ENCODE data around the gene MATN1.
"Not testable (repeated sequence)": the region's sequence is repeated elsewhere in the genome, so short reads cannot be mapped to it uniquely, and the experiment has no call there.

The MATN1 gene

DNA sequence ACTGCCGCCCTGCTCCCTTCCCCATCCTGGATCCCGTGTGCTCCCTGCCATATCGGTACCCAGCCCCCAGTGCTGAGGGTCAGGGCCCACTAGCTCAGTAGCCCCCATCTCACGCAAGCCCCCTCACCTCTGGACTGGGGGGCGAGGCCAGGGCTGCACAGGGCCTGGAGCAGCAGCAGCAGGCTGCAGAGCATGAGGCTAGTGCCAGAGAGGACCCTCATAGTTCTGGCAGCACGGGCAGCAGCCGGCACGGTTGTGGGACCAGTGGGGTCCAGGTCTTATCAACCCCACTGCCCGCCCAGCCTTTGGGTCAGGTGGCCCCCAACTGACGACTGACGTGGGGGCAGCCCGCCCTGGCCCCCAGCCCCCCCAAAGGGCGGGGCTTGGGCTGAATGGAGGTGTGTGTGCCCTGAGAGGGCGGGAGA, at the start of gene MATN1:
TSS of gene MATN1 (minus strand) at position 255 of the 425 bp plus-strand sequence. CDS start at position 221, 34 bp downstream.
- TF ChIP-seq, protein P1, sequence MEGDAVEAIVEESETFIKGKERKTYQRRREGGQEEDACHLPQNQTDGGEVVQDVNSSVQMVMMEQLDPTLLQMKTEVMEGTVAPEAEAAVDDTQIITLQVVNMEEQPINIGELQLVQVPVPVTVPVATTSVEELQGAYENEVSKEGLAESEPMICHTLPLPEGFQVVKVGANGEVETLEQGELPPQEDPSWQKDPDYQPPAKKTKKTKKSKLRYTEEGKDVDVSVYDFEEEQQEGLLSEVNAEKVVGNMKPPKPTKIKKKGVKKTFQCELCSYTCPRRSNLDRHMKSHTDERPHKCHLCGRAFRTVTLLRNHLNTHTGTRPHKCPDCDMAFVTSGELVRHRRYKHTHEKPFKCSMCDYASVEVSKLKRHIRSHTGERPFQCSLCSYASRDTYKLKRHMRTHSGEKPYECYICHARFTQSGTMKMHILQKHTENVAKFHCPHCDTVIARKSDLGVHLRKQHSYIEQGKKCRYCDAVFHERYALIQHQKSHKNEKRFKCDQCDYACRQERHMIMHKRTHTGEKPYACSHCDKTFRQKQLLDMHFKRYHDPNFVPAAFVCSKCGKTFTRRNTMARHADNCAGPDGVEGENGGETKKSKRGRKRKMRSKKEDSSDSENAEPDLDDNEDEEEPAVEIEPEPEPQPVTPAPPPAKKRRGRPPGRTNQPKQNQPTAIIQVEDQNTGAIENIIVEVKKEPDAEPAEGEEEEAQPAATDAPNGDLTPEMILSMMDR (IDR thresholded peaks at IDR 0.05; ENCODE audit: extremely low read depth, insufficient read depth, missing control alignments) = no peak
- no peak for DNase-seq (ENCODE audit: low spot score)
- in situ Hi-C loops (cut with MboI; ENCODE audit: low pct_unique_long_range_greater_than_20kb, low sequenced_read_pairs, unreplicated experiment) = loop anchor here (5.0 to 10.0 kb wide), 2 partner anchors 61 to 189 kb away; no protein-coding TSS in a partner anchor

- no peak for DNase-seq (ENCODE audit: low spot score)
- in situ Hi-C loops (cut with MboI; ENCODE audit: low pct_unique_long_range_greater_than_20kb, low sequenced_read_pairs, unreplicated experiment) = no loop called here
- TF ChIP-seq, protein P1 (IDR thresholded peaks at IDR 0.05; ENCODE audit: extremely low read depth, insufficient read depth, missing control alignments) = no peak
These were observed 47.6 kb upstream of the MATN1 start for GRCh38 chr1:30771005-30771404.

GRCh38 chr1:30770150-30770549, 46.8 kb upstream of the MATN1 start:
- TF ChIP-seq, protein P1 (IDR thresholded peaks at IDR 0.05; ENCODE audit: extremely low read depth, insufficient read depth, missing control alignments) = no peak
- no peak for DNase-seq (ENCODE audit: low spot score)
- in situ Hi-C loops (cut with MboI; ENCODE audit: low pct_unique_long_range_greater_than_20kb, low sequenced_read_pairs, unreplicated experiment) = no loop called here

GRCh38 chr1:30768830-30769718, 45.7 kb upstream of the MATN1 start:
- DNase-seq (ENCODE audit: low spot score) = no peak
- TF ChIP-seq, protein P1 (IDR thresholded peaks at IDR 0.05; ENCODE audit: extremely low read depth, insufficient read depth, missing control alignments) = no peak
- in situ Hi-C loops (cut with MboI; ENCODE audit: low pct_unique_long_range_greater_than_20kb, low sequenced_read_pairs, unreplicated experiment) = no loop called here

GRCh38 chr1:30768159-30768829, 44.9 kb upstream of the MATN1 start:
- TF ChIP-seq, protein P1 (IDR thresholded peaks at IDR 0.05; ENCODE audit: extremely low read depth, insufficient read depth, missing control alignments) = no peak
- in situ Hi-C loops (cut with MboI; ENCODE audit: low pct_unique_long_range_greater_than_20kb, low sequenced_read_pairs, unreplicated experiment) = no loop called here
- DNase-seq (ENCODE audit: low spot score) = no peak

DNA sequence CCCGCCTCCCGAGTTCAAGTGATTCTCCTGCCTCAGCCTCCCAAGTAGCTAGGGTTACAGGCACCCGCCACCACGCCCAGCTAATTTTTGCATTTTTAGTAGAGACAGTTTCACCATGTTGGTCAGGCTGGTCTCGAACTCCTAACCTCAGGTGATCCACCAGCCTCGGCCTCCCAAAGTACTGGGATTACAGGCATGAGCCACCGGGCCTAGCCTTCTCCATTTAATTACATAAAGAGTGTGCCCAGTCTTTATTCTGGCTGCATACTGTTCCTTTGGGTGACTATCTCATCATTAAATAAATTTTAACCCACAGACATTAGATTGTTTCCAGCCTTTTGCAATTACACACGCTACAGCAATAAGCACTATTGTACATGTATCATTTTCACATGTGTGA, 43.6 kb upstream of the MATN1 start:
- in situ Hi-C loops (cut with MboI; ENCODE audit: low pct_unique_long_range_greater_than_20kb, low sequenced_read_pairs, unreplicated experiment) = not testable (repeated sequence)

More for the DNA sequence above, 43.6 kb upstream of the MATN1 start:
- not testable (repeated sequence) for DNase-seq (ENCODE audit: low spot score)

All from GM13977 (cell line).